Thoracic aorta (tissue), 2 donors: ENCODE measurements around the gene INTS1. TPM values are rescaled to one million over a fixed set of nuclear protein-coding genes. Genes with fewer than 3 reads are reported as not detected.

Experiments
- ATAC-seq: fragments of 150-250 bp; one replicate; pipeline ENCODE4 v1.8.0; 2017; ENCODE audit warnings: low read depth; ENCODE audit not compliant: insufficient number of reproducible peaks, low FRiP score
- DNase-seq: peaks from one replicate; pipeline ENCODE4 v3.0.0-alpha.2; 2020; ENCODE audit warnings: low spot score
- H3K27ac ChIP-seq, 2 donors: fragments of 200-600 bp; sonication (generic); 1 replicate in 1 of 2; 2 replicates in 1 of 2; pipeline ENCODE4 v1.5.1; 2016; ENCODE audit warnings: mild to moderate bottlenecking in 2 of 2, moderate library complexity in 2 of 2
- H3K27me3 ChIP-seq: fragments of 200-600 bp; sonication (generic); replicated peaks from 2 replicates; pipeline ENCODE4 v1.6.0; 2016; ENCODE audit warnings: mild to moderate bottlenecking; ENCODE audit not compliant: insufficient read depth
- H3K36me3 ChIP-seq: fragments of 200-600 bp; sonication (generic); one replicate; pipeline ENCODE4 v1.5.1; 2016
- H3K4me1 ChIP-seq, 2 donors: fragments of 200-600 bp; sonication (generic); 1 replicate in 1 of 2; 2 replicates in 1 of 2; pipeline versions ENCODE4 v1.5.1 to v1.6.0; 2016; ENCODE audit warnings: low read depth in 2 of 2, mild to moderate bottlenecking in 1 of 2; ENCODE audit not compliant: control insufficient read depth in 1 of 2
- H3K4me3 ChIP-seq: fragments of 200-600 bp; sonication (generic); 2 replicates; pipeline ENCODE4 v1.5.1; 2016; ENCODE audit warnings: mild to moderate bottlenecking
- H3K9me3 ChIP-seq: fragments of 200-600 bp; sonication (generic); 2 replicates; pipeline ENCODE4 v1.5.1; 2016
- CTCF ChIP-seq: fragments of 200-600 bp; sonication (generic); IDR thresholded peaks from one replicate; pipeline ENCODE4 v1.5.1; 2019; ENCODE audit warnings: antibody characterized with exemption
- total RNA-seq, 2 donors: library from RNA; depleted of rRNA; stranded (reverse); fragments of >200 nt; gene quantifications; one replicate each; pipeline versions ENCODE4 v1.1.0 to v1.2.3, GENCODE V29; 2016

INTS1 gene
- total RNA-seq, 2 donors from 2014 or later: 59.8 to 89.6 TPM

DNA sequence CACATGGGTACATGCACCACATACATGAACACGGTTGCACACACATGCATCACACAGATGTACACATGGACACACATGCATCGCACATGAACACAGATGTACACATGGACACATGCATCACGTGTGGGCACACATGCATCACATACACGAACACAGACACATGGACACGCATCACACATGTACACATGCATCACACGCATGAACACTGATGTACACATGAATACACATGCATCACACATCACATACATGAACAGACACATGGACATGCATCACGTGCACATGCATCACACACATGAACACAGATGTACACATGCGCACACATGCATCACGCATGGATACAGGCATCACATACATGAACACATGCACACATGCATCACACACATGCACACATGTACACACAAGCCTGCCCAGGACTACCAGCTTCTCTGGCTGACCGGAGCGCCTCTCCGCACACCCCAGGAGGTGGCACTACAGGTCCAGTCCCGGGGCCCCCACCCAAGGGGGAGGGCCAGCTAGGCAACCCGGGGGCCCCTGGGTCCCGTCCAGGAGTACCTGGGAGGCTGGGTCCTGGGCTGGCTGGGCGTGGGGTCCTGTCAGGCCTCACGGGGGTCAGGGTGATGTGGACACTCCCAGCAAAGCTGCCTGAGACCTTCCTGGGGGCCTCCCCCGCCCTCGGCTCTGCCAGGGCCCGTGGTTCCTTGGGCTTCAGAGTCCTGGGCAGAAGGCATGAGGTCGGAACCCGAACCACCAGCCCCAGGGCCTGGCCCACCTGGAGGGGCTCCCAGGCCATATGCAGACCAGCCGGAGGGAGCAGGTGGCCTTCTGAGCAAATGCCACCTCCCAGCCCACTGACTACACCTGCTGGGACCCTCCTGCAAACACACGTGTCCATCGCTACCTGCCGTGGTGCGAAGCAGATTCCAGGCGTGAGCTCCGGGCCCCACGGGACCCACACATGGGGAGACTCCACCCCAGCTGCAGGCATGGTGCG lies 64.5 kb downstream of the INTS1 start:
- H3K4me3 ChIP-seq: no peak overlapping the region
- no peaks in the 10 kb centered on the region for H3K9me3 ChIP-seq
- H3K27me3 ChIP-seq: no peaks in the 10 kb centered on the region
- TF ChIP-seq CTCF: no peak
- DNase-seq (no peak), ATAC-seq (no peak)
- H3K36me3 ChIP-seq: peaks cover 18% of the 10 kb centered on the region
- H3K27ac ChIP-seq: no peak overlapping the region
- H3K4me1 ChIP-seq: no peaks in the 10 kb centered on the region

DNA sequence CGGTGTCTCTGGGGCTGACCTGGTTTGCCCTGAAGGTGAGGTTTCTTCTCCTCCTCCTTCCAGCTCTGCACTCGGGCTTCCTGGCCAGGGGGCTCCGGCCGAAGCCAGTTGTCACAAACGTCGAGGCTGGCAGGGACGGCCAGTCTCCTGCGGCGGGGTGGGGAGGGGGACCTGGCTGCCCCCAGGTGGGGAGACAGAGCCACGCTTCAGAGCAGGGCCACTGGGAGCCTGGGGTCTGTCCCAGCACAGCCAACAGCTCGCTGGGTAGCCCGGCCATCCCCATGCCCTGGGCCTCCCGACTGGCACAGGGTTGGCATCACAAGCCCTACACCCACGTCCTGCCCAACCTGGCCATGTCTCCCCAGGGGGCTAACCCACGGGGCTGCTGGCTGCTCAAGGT lies 65.4 kb downstream of the INTS1 start:
- no peaks in the 10 kb centered on the region for H3K9me3 ChIP-seq
- H3K4me3 ChIP-seq: no peak overlapping the region
- no peak for TF ChIP-seq CTCF
- H3K4me1 ChIP-seq: no peaks in the 10 kb centered on the region
- ATAC-seq (no peak), DNase-seq (no peak)
- no peak overlapping the region for H3K27ac ChIP-seq
- peaks cover 18% of the 10 kb centered on the region for H3K36me3 ChIP-seq
- no peaks in the 10 kb centered on the region for H3K27me3 ChIP-seq

- no peak for ATAC-seq
- Histone ChIP-seq H3K4me1 (no peaks in the 10 kb centered on the region), H3K36me3 (peaks cover 18% of the 10 kb centered on the region), H3K9me3 (no peaks in the 10 kb centered on the region), H3K27ac (no peak overlapping the region), H3K4me3 (no peak overlapping the region), H3K27me3 (no peaks in the 10 kb centered on the region)
- no peak for DNase-seq
- TF ChIP-seq CTCF: no peak
These were observed 66.0 kb downstream of the INTS1 start for GRCh38 chr7:1438208-1438607.

DNA sequence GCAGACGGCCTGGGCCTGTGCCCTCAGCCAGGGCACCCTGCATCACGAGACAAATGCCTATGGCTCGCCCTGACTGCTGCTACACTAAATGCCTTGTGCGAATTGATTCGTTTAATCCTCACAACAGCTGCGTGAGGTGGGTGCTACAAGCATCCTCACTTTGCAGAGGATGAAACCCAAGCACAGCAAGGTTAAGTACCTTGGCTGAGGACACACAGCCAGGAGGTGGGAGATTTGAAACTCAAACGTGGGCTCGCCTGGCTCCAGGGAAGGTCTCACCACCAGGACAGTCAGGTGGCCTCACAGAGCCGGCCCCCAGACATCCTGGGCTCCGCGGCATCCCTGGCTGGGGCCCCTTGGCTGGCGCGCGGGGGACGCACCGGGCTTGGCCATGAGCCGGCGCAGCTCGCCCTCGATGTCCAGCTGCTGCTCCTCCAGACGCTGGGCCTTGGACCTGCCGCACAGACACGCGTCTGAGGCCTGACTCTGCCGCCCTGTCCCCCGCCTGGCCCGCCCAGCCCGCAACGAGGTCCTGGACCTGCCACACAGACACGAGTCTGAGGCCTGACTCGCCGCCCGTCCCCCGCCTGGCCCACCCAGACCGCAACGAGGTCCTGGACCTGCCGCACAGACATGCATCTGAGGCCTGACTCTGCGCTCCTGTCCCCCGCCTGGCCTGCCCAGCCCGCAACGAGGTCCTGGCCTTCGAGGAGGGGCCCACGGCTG lies 66.9 kb downstream of the INTS1 start:
- DNase-seq (no peak), ATAC-seq (no peak)
- H3K36me3 ChIP-seq: peaks cover 18% of the 10 kb centered on the region

More for the DNA sequence above, 66.9 kb downstream of the INTS1 start:
- no peaks in the 10 kb centered on the region for H3K9me3 ChIP-seq
- H3K4me3 ChIP-seq: no peak overlapping the region
- no peaks in the 10 kb centered on the region for H3K4me1 ChIP-seq
- no peaks in the 10 kb centered on the region for H3K27me3 ChIP-seq
- no peak overlapping the region for H3K27ac ChIP-seq
- TF ChIP-seq CTCF: no peak
